Neural cell (in vitro differentiated cells): ENCODE results near the gene HERC3. TPM values are rescaled to one million over a fixed set of nuclear protein-coding genes. Genes with fewer than 3 reads are reported as not detected.

Experiments used
- H2AFZ ChIP-seq: fragments of 200-600, 300-800 bp; sonication (generic), shearing (Covaris generic); 2 replicates; pipeline ENCODE4 v1.6.0; 2014; ENCODE audit warnings: low read depth, mild to moderate bottlenecking, antibody characterized with exemption, low read length, moderate library complexity
- H3F3A ChIP-seq: fragments of 200-600 bp; shearing (Covaris generic); 2 replicates; pipeline ENCODE4 v1.6.1; 2016; ENCODE audit warnings: mild to moderate bottlenecking, moderate library complexity, mixed read lengths, antibody characterized with exemption, low read length; ENCODE audit not compliant: insufficient read depth, poor library complexity, severe bottlenecking
- H3K27ac ChIP-seq: fragments of 200-600, 300-800 bp; sonication (generic), shearing (Covaris generic); 2 replicates; pipeline ENCODE4 v1.5.1; 2014; ENCODE audit warnings: mild to moderate bottlenecking, low read length, moderate library complexity
- H3K27me3 ChIP-seq: fragments of 300-800, 200-600 bp; sonication (generic), shearing (Covaris generic); 2 replicates; pipeline ENCODE4 v1.6.0; 2014; ENCODE audit warnings: mild to moderate bottlenecking, low read depth, low read length, moderate library complexity; ENCODE audit not compliant: insufficient read depth
- H3K36me3 ChIP-seq: fragments of 300-800, 200-600 bp; sonication (generic), shearing (Covaris generic); 2 replicates; pipeline ENCODE4 v1.5.1; 2014; ENCODE audit warnings: mild to moderate bottlenecking, antibody characterized with exemption, low read length, moderate library complexity; ENCODE audit not compliant: insufficient read depth
- H3K4me2 ChIP-seq: fragments of 300-800, 200-600 bp; sonication (generic), shearing (Covaris generic); 2 replicates; pipeline ENCODE4 v1.6.0; 2014; ENCODE audit warnings: mild to moderate bottlenecking, low read length
- H3K4me3 ChIP-seq: fragments of 300-800, 200-600 bp; sonication (generic), shearing (Covaris generic); 2 replicates; pipeline ENCODE4 v1.5.1; 2014; ENCODE audit warnings: mild to moderate bottlenecking, low read length, moderate library complexity
- H3K79me2 ChIP-seq: fragments of 200-600 bp; shearing (Covaris generic); replicated peaks from 2 replicates; pipeline ENCODE4 v1.6.0; 2014; ENCODE audit warnings: mild to moderate bottlenecking, low read length, moderate library complexity; ENCODE audit not compliant: insufficient read depth
- H3K9ac ChIP-seq: fragments of 300-800, 200-600 bp; sonication (generic), shearing (Covaris generic); 2 replicates; pipeline ENCODE4 v1.6.1; 2016; ENCODE audit warnings: mild to moderate bottlenecking, low read length, mixed read lengths
- H3K9me2 ChIP-seq: fragments of 200-600 bp; shearing (Covaris generic); 2 replicates; pipeline ENCODE4 v1.6.1; 2016; ENCODE audit warnings: mild to moderate bottlenecking, low read length, mixed read lengths; ENCODE audit not compliant: insufficient read depth
- H3K9me3 ChIP-seq: fragments of 200-600, 300-800 bp; sonication (generic), shearing (Covaris generic); 2 replicates; pipeline ENCODE4 v1.6.1; 2016; ENCODE audit warnings: mild to moderate bottlenecking, mixed run types, low read length, moderate library complexity, mixed read lengths
- H4K20me1 ChIP-seq: fragments of 200-600 bp; shearing (Covaris generic); 2 replicates; pipeline ENCODE4 v1.6.1; 2016; ENCODE audit warnings: mild to moderate bottlenecking, mixed run types; ENCODE audit not compliant: insufficient read depth
- CTCF ChIP-seq: fragments of 450-650 bp; IDR thresholded peaks from 2 replicates; pipeline ENCODE4 v1.5.1; 2014; ENCODE audit warnings: antibody characterized with exemption, mild to moderate bottlenecking, moderate library complexity; ENCODE audit not compliant: poor library complexity, severe bottlenecking
- EP300 ChIP-seq: fragments of 450-650 bp; conservative IDR thresholded peaks from 2 replicates; pipeline ENCODE4 v1.6.1; 2014; ENCODE audit warnings: antibody characterized with exemption, mild to moderate bottlenecking, moderate library complexity; ENCODE audit not compliant: poor library complexity, severe bottlenecking
- EZH2 ChIP-seq: fragments of 200-600, 300-800 bp; shearing (Covaris generic), sonication (generic); IDR thresholded peaks from 2 replicates; pipeline ENCODE4 v1.6.1; 2014; ENCODE audit warnings: antibody characterized with exemption, low read length, borderline replicate concordance, mild to moderate bottlenecking; ENCODE audit not compliant: insufficient read depth, poor library complexity, severe bottlenecking
- MXI1 ChIP-seq: fragments of 450-650 bp; conservative IDR thresholded peaks from 2 replicates; pipeline ENCODE4 v1.6.1; 2014; ENCODE audit warnings: antibody characterized with exemption, mild to moderate bottlenecking; ENCODE audit not compliant: poor library complexity, severe bottlenecking
- POLR2AphosphoS5 ChIP-seq: IDR thresholded peaks from 2 replicates; pipeline ENCODE4 v1.6.1; 2012
- RAD21 ChIP-seq: fragments of 450-650 bp; conservative IDR thresholded peaks from 2 replicates; pipeline ENCODE4 v1.6.1; 2014; ENCODE audit warnings: antibody characterized with exemption, mild to moderate bottlenecking, moderate library complexity
- REST ChIP-seq: IDR thresholded peaks from 2 replicates; pipeline ENCODE4 v1.6.1; 2012; ENCODE audit warnings: borderline replicate concordance
- SMC3 ChIP-seq: fragments of 450-650 bp; conservative IDR thresholded peaks from 2 replicates; pipeline ENCODE4 v1.6.1; 2014; ENCODE audit warnings: antibody characterized with exemption, mild to moderate bottlenecking, moderate library complexity; ENCODE audit not compliant: poor library complexity
- TAF1 ChIP-seq: IDR thresholded peaks from 2 replicates; pipeline ENCODE4 v1.6.1; 2012; ENCODE audit warnings: low read depth
- polyA plus RNA-seq: library from polyadenylated mRNA; depleted of rRNA; stranded (reverse); fragments of >200 nt; gene quantifications from 2 replicates; pipeline ENCODE4 v1.2.3, GENCODE V29; 2014

Gene HERC3
- polyA plus RNA-seq, 1 donor from 2014 or later = 49.2 TPM

GRCh38 chr4:88621763-88622327 is 29.6 kb downstream of the HERC3 start:
- Histone ChIP-seq H3K79me2 (peaks cover 12% of the 10 kb centered on the region), H3K9me3 (no peaks in the 10 kb centered on the region), H3K9ac (no peak overlapping the region), H3K9me2 (no peaks in the 10 kb centered on the region), H3K4me3 (no peak overlapping the region), H3K4me2 (no peak overlapping the region), H3F3A (no peaks in the 10 kb centered on the region), H3K27ac (no peak overlapping the region), H4K20me1 (no peaks in the 10 kb centered on the region), H2AFZ (no peak overlapping the region), H3K27me3 (no peaks in the 10 kb centered on the region), H3K36me3 (no peaks in the 10 kb centered on the region)
- TF ChIP-seq SMC3 = no peak
- no peak for TF ChIP-seq RAD21
- no peak for TF ChIP-seq REST
- no peak for TF ChIP-seq EP300
- no peak for TF ChIP-seq POLR2AphosphoS5
- TF ChIP-seq CTCF = no peak
- no peak for TF ChIP-seq EZH2
- TF ChIP-seq TAF1 = no peak

- no peaks in the 10 kb centered on the region for H4K20me1 ChIP-seq
- no peak overlapping the region for H2AFZ ChIP-seq
- H3K36me3 ChIP-seq = no peaks in the 10 kb centered on the region
- no peak overlapping the region for H3K4me3 ChIP-seq
- H3K27me3 ChIP-seq = no peaks in the 10 kb centered on the region
- H3F3A ChIP-seq = no peaks in the 10 kb centered on the region
- no peak overlapping the region for H3K4me2 ChIP-seq
- TF ChIP-seq CTCF (no peak), REST (no peak), EP300 (no peak), SMC3 (no peak), TAF1 (no peak), POLR2AphosphoS5 (no peak), RAD21 (no peak), MXI1 (no peak), EZH2 (no peak)
- H3K9ac ChIP-seq = no peak overlapping the region
- peaks cover 14% of the 10 kb centered on the region for H3K79me2 ChIP-seq
- no peaks in the 10 kb centered on the region for H3K9me3 ChIP-seq
- no peaks in the 10 kb centered on the region for H3K9me2 ChIP-seq
- no peak overlapping the region for H3K27ac ChIP-seq
Observed at GRCh38 chr4:88623097-88623496, 30.8 kb downstream of the HERC3 start.
